Hepatocyte (in vitro differentiated cells): ENCODE results near the gene PTPRT. TPM values are rescaled to one million over a fixed set of nuclear protein-coding genes. Genes with fewer than 3 reads are reported as not detected.

ENCODE experiments used
- DNase-seq: peaks from one replicate; pipeline ENCODE4 v3.0.0-alpha.2; 2016; ENCODE audit warnings: low spot score
- H2AFZ ChIP-seq: fragments of 200-600 bp; sonication (generic); 2 replicates; pipeline ENCODE4 v1.6.0; 2016; ENCODE audit warnings: antibody characterized with exemption, mild to moderate bottlenecking
- H3K27ac ChIP-seq: fragments of 200-600 bp; sonication (generic); 2 replicates; pipeline ENCODE4 v1.5.1; 2016; ENCODE audit warnings: mild to moderate bottlenecking
- H3K27me3 ChIP-seq: fragments of 200-600 bp; sonication (generic); 2 replicates; pipeline ENCODE4 v1.6.1; 2016
- H3K36me3 ChIP-seq: fragments of 200-600 bp; sonication (generic); replicated peaks from 2 replicates; pipeline ENCODE4 v1.5.1; 2016; ENCODE audit warnings: low read depth; ENCODE audit not compliant: insufficient read depth
- H3K4me1 ChIP-seq: fragments of 200-600 bp; sonication (generic); 2 replicates; pipeline ENCODE4 v1.5.1; 2016; ENCODE audit warnings: mild to moderate bottlenecking, moderate library complexity; ENCODE audit not compliant: insufficient read depth
- H3K4me2 ChIP-seq: fragments of 200-600 bp; sonication (generic); 2 replicates; pipeline ENCODE4 v1.6.0; 2016
- H3K4me3 ChIP-seq: fragments of 200-600 bp; sonication (generic); 2 replicates; pipeline ENCODE4 v1.5.1; 2016; ENCODE audit warnings: mild to moderate bottlenecking
- H3K79me2 ChIP-seq: fragments of 200-600 bp; sonication (generic); 2 replicates; pipeline ENCODE4 v1.6.0; 2017; ENCODE audit warnings: mild to moderate bottlenecking
- H3K9me2 ChIP-seq: fragments of 200-600 bp; sonication (generic); replicated peaks from 2 replicates; pipeline ENCODE4 v1.6.0; 2017; ENCODE audit warnings: mild to moderate bottlenecking; ENCODE audit not compliant: insufficient read depth
- H3K9me3 ChIP-seq: fragments of 200-600 bp; sonication (generic); 2 replicates; pipeline ENCODE4 v1.5.1; 2016; ENCODE audit warnings: low read depth, mild to moderate bottlenecking
- H4K20me1 ChIP-seq: fragments of 200-600 bp; sonication (generic); 2 replicates; pipeline ENCODE4 v1.6.0; 2016; ENCODE audit warnings: mild to moderate bottlenecking; ENCODE audit not compliant: insufficient read depth, poor library complexity, severe bottlenecking
- CTCF ChIP-seq: fragments of 200-600 bp; sonication (generic); IDR thresholded peaks from 2 replicates; pipeline ENCODE4 v1.5.1; 2016; ENCODE audit warnings: antibody characterized with exemption, mild to moderate bottlenecking; ENCODE audit not compliant: poor library complexity
- EZH2 ChIP-seq: fragments of 200-600 bp; sonication (generic); IDR thresholded peaks from 2 replicates; pipeline ENCODE4 v1.6.1; 2016; ENCODE audit warnings: antibody characterized with exemption, mild to moderate bottlenecking, borderline replicate concordance
- EZH2phosphoT487 ChIP-seq: fragments of 200-600 bp; sonication (generic); IDR thresholded peaks from one replicate; pipeline ENCODE4 v1.6.1; 2018; ENCODE audit warnings: antibody characterized with exemption, mild to moderate bottlenecking, low read depth, moderate library complexity; ENCODE audit not compliant: unreplicated experiment, severe bottlenecking
- WGBS: methylation state at CpG from one replicate; pipeline ENCODE4 v1.1.6; 2016; ENCODE audit warnings: low lambda C conversion rate; ENCODE audit errors: missing lambda C conversion rate; 5-methylcytosine and 5-hydroxymethylcytosine counted together
- polyA plus RNA-seq: library from polyadenylated mRNA; unstranded; fragments of >200 nt; fragmentation: Nextera tagmentation; extraction: Ambion mirVana; gene quantifications from 2 replicates; pipeline ENCODE4 v1.2.1, GENCODE V29; 2016
- total RNA-seq: library from RNA; depleted of rRNA; stranded (reverse); fragments of >200 nt; gene quantifications from 2 replicates; pipeline ENCODE4 v1.2.3, GENCODE V29; 2014

PTPRT gene
- total and polyA plus RNA-seq, 2 experiments from 2014 or later = 0.47 to 0.83 TPM

GRCh38 chr20:43161716-43162115 lies 28.0 kb downstream of the PTPRT start:
- no peaks in the 10 kb centered on the region for H3K9me2 ChIP-seq
- H3K4me3 ChIP-seq = no peak overlapping the region
- no peak overlapping the region for H3K27ac ChIP-seq
- H3K79me2 ChIP-seq = no peaks in the 10 kb centered on the region
- DNase-seq = no peak
- H2AFZ ChIP-seq = no peak overlapping the region
- H3K36me3 ChIP-seq = no peaks in the 10 kb centered on the region
- no peaks in the 10 kb centered on the region for H3K9me3 ChIP-seq
- no peaks in the 10 kb centered on the region for H3K4me1 ChIP-seq
- no peak overlapping the region for H3K4me2 ChIP-seq
- no peaks in the 10 kb centered on the region for H4K20me1 ChIP-seq
- 75% methylated on average over 6 of the region's 6 CpGs for WGBS
- no peak for TF ChIP-seq EZH2
- TF ChIP-seq EZH2phosphoT487 = no peak
- no peak for TF ChIP-seq CTCF
- no peaks in the 10 kb centered on the region for H3K27me3 ChIP-seq

GRCh38 chr20:43160941-43161340 lies 28.8 kb downstream of the PTPRT start:
- Histone ChIP-seq H2AFZ (no peak overlapping the region), H3K9me3 (no peaks in the 10 kb centered on the region), H3K4me1 (no peaks in the 10 kb centered on the region), H4K20me1 (no peaks in the 10 kb centered on the region), H3K27me3 (no peaks in the 10 kb centered on the region), H3K79me2 (no peaks in the 10 kb centered on the region), H3K4me3 (no peak overlapping the region), H3K9me2 (no peaks in the 10 kb centered on the region), H3K4me2 (no peak overlapping the region), H3K27ac (no peak overlapping the region), H3K36me3 (no peaks in the 10 kb centered on the region)
- TF ChIP-seq CTCF (no peak), EZH2phosphoT487 (no peak), EZH2 (no peak)
- 84% methylated on average over 6 of the region's 6 CpGs for WGBS
- no peak for DNase-seq

- H3K79me2 ChIP-seq = no peaks in the 10 kb centered on the region
- WGBS = 76% methylated on average over 9 of the region's 9 CpGs
Measured at GRCh38 chr20:43159994-43160393, 29.7 kb downstream of the PTPRT start.

More at GRCh38 chr20:43159994-43160393, 29.7 kb downstream of the PTPRT start:
- Histone ChIP-seq H4K20me1 (no peaks in the 10 kb centered on the region), H2AFZ (no peak overlapping the region), H3K9me3 (no peaks in the 10 kb centered on the region), H3K27me3 (no peaks in the 10 kb centered on the region), H3K4me3 (no peak overlapping the region), H3K36me3 (no peaks in the 10 kb centered on the region), H3K27ac (no peak overlapping the region), H3K9me2 (no peaks in the 10 kb centered on the region), H3K4me2 (no peak overlapping the region), H3K4me1 (no peaks in the 10 kb centered on the region)
- no peak for DNase-seq
- TF ChIP-seq EZH2phosphoT487 (no peak), CTCF (no peak), EZH2 (no peak)
